Progenitor cell of endocrine pancreas (in vitro differentiated cells): ENCODE results near the gene FXYD1. TPM values are rescaled to one million over a fixed set of nuclear protein-coding genes. Genes with fewer than 3 reads are reported as not detected.

Experiments
- DNase-seq: peaks from one replicate; pipeline ENCODE4 v3.0.0; 2021; ENCODE audit warnings: low spot score; ENCODE audit not compliant: unreplicated experiment
- H3K27ac Mint-ChIP-seq: 2 replicates; pipeline ENCODE4 v1.8.0; 2021; ENCODE audit warnings: mild to moderate bottlenecking, moderate library complexity, mixed read lengths
- H3K27me3 Mint-ChIP-seq: 2 replicates; pipeline ENCODE4 v1.8.0; 2021; ENCODE audit warnings: mixed read lengths
- H3K36me3 Mint-ChIP-seq: 2 replicates; pipeline ENCODE4 v1.8.0; 2022; ENCODE audit warnings: mixed read lengths; ENCODE audit not compliant: insufficient read depth
- H3K4me1 Mint-ChIP-seq: 2 replicates; pipeline ENCODE4 v1.8.0; 2021; ENCODE audit warnings: low read depth, mixed read lengths
- H3K4me3 Mint-ChIP-seq: 2 replicates; pipeline ENCODE4 v1.8.0; 2021; ENCODE audit warnings: low read depth, mild to moderate bottlenecking, moderate library complexity, mixed read lengths
- H3K9me3 Mint-ChIP-seq: 2 replicates; pipeline ENCODE4 v1.8.0; 2021; ENCODE audit warnings: low read depth, mixed read lengths
- CTCF ChIP-seq: fragments of 200-600 bp; sonication (generic); IDR thresholded peaks from one replicate; pipeline ENCODE4 v1.5.0; 2021; ENCODE audit warnings: antibody characterized with exemption, mild to moderate bottlenecking; ENCODE audit not compliant: unreplicated experiment
- total RNA-seq: library from RNA; stranded (reverse); gene quantifications from 2 replicates; pipeline ENCODE4 v1.2.1, GENCODE V29; 2021

The FXYD1 gene
- total RNA-seq, 1 donor from 2014 or later, result not detected

GRCh38 chr19:35123573-35123972 lies 15.1 kb upstream of the FXYD1 start:
- H3K9me3 Mint-ChIP-seq, result no peaks in the 10 kb centered on the region
- H3K27me3 Mint-ChIP-seq, result peaks cover 16% of the 10 kb centered on the region
- no peak overlapping the region for H3K27ac Mint-ChIP-seq
- no peak for DNase-seq
- H3K4me3 Mint-ChIP-seq, result no peak overlapping the region
- TF ChIP-seq CTCF, result no peak
- H3K4me1 Mint-ChIP-seq, result no peaks in the 10 kb centered on the region
- no peaks in the 10 kb centered on the region for H3K36me3 Mint-ChIP-seq

DNA sequence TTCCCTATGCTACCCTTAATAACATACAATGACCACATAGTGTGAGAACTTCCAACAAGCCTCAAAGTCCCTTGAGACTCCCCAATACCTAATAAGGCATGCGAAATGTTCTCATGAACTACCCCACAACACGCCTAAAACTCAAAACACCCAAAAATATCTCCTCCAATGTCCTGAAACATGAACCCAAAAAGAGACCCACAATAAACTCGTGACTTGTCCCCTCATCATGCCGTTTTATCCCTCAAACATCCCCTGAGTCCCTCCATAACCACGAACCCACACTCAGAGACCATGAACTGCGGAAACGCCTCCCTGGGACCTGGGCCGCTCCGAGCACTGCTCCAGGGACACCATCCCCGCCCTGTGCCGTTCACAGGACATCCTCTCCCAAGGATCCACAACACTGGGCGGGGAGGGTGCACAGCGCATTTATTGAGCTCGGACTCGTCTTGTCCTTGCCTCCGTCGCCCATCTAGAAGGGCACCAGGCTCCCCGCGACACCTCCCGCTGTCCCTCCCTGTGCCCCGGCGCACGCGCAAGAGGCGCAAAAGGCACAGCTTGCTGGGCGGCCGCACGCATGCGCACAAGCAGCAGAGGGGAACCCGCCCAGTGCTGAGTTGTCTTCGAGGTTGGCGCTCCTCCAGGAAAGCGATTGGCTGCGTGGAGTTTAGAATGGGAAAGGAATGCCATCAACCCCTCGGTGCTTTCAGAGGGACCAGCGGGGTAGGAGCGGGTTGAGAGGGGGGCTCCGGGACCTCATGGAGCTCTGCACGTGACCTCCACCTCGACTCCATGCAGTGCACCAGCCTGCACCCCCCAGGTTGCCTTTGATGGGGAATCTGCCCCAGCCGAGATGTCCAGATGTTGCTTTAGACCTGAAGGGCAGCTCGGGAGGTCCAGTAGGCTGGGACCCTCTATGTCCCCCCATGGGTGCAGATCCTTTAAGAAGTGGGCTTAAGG lies 14.2 kb upstream of the FXYD1 start:
- Mint-ChIP-seq H3K9me3 (no peaks in the 10 kb centered on the region), H3K4me3 (no peak overlapping the region), H3K27me3 (peaks cover 20% of the 10 kb centered on the region), H3K27ac (no peak overlapping the region), H3K4me1 (peaks cover 1% of the 10 kb centered on the region), H3K36me3 (no peaks in the 10 kb centered on the region)
- no peak for DNase-seq
- TF ChIP-seq CTCF, result no peak

DNA sequence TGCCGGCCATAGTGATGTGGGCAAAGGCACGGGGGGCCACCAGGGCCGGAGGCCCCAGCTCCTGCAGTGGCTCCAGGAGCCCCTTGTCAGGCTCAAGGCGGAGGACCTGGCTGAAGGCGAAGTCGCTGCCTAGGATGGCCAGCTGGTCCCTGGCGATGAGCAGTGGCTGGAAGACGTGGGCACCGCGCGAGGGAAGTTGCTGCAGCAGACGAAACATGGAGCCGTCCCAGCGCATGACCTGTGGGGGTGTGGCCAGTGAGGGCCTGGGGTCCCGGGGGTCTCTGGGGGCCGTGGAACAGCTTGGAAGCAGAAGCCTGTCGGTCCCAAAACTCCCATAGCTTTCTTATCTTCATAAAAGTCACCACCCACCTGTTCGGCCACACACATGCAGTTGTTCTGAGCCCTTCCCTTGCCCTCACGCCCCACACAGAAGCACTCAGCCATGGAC lies 13.3 kb upstream of the FXYD1 start:
- TF ChIP-seq CTCF, result no peak
- peaks cover 20% of the 10 kb centered on the region for H3K27me3 Mint-ChIP-seq
- no peak overlapping the region for H3K4me3 Mint-ChIP-seq
- H3K27ac Mint-ChIP-seq, result no peak overlapping the region
- H3K4me1 Mint-ChIP-seq, result peaks cover 8% of the 10 kb centered on the region
- no peaks in the 10 kb centered on the region for H3K9me3 Mint-ChIP-seq
- no peak for DNase-seq
- no peaks in the 10 kb centered on the region for H3K36me3 Mint-ChIP-seq

DNA sequence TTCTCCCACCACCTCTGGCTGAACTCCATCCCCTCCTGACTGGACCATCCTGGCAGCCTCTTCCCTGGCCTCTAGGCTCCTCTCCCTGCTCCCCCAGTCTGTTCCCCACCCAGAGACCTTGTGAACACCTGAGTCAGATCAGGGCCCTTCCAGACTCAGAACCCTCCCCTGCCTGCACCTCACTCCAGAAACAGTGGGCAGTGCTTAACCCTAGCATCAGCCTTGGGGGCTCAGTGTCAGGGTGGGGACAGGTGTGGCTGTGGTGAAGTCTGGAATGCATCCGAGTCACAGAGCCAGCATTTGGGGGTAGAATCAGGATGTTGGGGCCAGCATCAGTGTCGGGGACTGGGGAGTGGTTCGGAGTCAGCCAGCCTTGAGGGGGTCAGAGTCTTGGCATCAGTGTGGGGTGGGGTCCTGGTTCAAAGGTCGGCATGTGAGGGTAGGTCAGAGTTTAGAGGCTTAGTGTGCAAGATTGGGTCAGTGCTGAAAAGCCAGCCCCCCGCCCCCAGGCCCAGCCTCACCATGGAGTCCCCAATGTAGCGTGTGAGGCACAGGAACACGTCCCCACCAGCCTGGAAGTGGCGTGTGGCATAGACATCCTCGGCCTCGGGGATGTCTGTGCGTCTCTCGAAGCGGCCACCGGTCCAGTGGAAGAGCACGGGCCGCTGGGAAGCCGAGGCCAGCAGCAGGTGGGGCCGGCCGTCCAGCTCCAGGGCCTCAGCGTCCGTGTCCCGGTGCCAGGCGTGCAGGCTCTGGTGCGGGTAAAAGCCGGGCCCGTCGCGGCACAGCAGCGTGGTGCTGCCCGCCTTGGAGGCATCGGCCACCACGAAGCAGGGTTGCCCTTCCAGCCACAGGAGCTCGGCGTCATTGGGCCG lies 12.6 kb upstream of the FXYD1 start:
- Mint-ChIP-seq H3K36me3 (no peaks in the 10 kb centered on the region), H3K27ac (no peak overlapping the region), H3K4me3 (no peak overlapping the region), H3K27me3 (peaks cover 20% of the 10 kb centered on the region), H3K9me3 (no peaks in the 10 kb centered on the region), H3K4me1 (peaks cover 8% of the 10 kb centered on the region)
- no peak for TF ChIP-seq CTCF
- no peak for DNase-seq

DNA sequence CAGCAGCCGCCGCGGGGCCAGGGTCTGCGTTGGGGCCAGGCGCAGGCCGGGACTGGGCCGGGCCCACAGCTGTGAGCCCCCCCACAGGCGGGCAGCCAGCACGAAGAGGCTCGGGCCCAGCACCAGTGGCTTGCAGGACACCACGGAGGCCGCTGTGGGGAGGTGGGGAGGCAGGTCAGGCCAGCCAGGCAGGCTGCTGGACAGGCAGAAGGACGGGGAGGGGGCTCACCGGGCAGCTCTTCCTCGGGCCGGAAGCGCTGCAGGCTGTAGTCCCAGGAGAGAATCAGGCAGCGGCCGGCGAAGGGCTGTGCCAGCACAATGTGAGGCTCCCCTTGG lies 12.0 kb upstream of the FXYD1 start:
- Mint-ChIP-seq H3K4me3 (no peak overlapping the region), H3K4me1 (peaks cover 8% of the 10 kb centered on the region), H3K27ac (no peak overlapping the region), H3K9me3 (no peaks in the 10 kb centered on the region), H3K27me3 (peaks cover 18% of the 10 kb centered on the region), H3K36me3 (no peaks in the 10 kb centered on the region)
- no peak for TF ChIP-seq CTCF
- no peak for DNase-seq
